GM10266 (cell line): Measurements from ENCODE around the gene CX3CR1.
A peak's percentile ranks its signal among the peaks of the same experiment; 100 is the strongest.

Experiments
- DNase-seq: peaks from one replicate; pipeline ENCODE4 v3.0.0; 2012; ENCODE audit errors: extremely low spot score
- TF ChIP-seq, protein P1 (sequence below): IDR thresholded peaks from 2 replicates; pipeline ENCODE4 v1.5.1; 2012; ENCODE audit warnings: mild to moderate bottlenecking, low read depth; ENCODE audit not compliant: control insufficient read depth, insufficient read depth; ENCODE audit errors: missing control alignments

CX3CR1 gene

DNA sequence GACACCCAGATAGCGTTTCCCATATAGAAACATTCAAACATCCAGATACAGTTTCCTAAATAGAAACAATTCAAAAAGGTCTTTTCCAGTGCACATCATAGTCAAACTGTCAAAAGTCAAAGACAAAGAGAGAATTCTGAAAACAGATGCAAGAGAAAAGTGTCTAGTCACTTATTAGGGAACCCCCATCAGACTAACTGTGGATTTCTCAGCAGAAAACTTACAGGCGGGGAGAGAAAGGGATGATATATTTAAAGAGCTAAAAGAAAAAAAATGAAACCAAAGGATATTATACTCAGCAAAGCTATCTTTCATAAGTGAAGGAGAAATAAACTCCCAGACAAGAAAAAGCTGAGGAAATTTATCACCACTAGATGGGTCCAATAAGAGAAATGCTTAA is 22.3 kb upstream of the CX3CR1 start:
- no peak for DNase-seq
- TF ChIP-seq, protein P1, sequence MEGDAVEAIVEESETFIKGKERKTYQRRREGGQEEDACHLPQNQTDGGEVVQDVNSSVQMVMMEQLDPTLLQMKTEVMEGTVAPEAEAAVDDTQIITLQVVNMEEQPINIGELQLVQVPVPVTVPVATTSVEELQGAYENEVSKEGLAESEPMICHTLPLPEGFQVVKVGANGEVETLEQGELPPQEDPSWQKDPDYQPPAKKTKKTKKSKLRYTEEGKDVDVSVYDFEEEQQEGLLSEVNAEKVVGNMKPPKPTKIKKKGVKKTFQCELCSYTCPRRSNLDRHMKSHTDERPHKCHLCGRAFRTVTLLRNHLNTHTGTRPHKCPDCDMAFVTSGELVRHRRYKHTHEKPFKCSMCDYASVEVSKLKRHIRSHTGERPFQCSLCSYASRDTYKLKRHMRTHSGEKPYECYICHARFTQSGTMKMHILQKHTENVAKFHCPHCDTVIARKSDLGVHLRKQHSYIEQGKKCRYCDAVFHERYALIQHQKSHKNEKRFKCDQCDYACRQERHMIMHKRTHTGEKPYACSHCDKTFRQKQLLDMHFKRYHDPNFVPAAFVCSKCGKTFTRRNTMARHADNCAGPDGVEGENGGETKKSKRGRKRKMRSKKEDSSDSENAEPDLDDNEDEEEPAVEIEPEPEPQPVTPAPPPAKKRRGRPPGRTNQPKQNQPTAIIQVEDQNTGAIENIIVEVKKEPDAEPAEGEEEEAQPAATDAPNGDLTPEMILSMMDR = no peak

DNA sequence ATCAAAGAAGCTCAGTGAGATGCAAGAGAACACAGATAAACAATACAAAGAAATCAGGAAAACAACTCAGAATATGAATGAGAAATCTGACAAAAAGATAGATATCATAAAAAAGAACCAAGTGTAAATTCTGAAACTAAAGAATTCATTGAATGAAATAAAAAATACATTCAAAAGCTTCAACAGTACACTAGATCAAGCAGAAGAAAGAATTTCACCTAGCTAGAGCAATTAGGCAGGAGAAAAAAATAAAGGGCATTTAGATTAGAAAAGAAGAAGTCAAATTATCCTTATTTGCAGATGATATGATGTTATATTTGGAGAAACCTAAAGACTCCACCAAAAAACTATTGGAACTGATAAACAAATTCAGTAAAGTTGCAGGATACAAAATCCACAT is 19.4 kb upstream of the CX3CR1 start:
- DNase-seq = no peak
- TF ChIP-seq, protein P1 = no peak

DNA sequence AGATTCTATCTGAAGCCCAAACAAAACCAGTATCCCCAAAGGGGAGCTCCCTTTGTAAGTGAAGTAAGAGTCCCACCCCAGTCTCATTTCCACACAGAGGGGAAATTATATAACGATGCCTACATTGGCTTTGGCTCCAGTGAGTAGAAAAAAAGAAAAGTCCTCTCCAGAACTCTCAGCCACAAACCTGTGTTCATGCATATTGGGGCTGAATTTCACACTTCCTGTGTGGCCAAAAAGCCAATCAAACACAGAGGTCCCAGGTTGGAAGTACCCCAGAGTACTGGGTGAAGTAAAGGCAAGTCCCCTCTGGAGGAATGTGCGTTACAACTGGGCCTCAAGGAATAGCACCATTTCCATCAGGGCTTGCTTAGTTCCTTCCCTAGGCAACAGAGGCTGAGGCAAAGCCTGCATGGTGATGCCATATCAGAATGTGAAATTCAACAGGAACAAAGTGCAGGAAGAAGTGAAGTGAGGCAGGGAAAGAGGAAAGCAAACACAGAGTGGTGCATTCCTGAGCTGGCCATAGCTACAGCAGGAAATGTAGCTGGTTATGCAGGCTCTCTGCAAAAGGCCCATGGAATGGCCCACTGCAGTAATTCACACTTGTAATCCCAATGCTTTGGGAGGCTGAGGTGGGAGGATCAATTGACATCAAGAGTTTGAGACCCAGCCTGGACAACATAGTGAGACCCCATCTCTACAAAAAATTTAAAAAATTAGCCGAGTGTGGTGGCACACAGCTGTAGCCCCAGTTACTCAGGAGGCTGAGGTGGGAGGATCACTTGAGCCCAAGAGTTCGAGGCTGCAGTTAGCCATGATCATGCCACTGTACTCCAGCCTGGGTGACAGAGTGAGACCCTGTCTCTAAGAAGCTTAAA is 16.6 kb upstream of the CX3CR1 start:
- TF ChIP-seq, protein P1 = no peak
- DNase-seq = no peak

DNA sequence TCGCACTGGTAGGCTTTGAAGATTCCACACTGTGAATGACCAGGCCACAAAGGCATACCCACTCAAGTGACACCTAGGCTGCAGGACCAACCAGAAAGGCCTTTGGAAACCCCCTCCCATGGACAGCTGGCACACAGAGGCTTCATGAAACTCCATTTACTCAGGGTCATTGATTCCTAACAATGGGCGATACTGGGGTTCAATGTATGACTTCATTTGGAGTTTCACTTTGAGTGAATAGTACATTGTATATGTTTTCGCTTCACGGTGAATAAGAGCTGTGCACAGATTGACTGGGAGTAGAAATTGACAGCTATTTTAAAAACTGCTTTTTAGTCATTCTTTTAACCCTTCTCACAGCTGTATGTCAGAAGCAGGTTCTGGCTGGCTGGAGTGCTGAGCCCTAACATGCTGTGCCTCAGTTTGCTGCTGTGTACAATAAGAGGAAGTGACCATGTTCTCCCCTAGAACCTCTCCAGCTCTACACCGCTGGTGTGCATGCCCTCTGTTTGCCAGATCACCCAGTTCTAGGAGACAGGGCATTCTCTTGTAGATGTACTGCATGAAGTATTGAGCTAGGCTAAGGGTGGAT is 15.4 kb upstream of the CX3CR1 start:
- peak; percentile 65 for DNase-seq
- TF ChIP-seq, protein P1 = no peak

DNA sequence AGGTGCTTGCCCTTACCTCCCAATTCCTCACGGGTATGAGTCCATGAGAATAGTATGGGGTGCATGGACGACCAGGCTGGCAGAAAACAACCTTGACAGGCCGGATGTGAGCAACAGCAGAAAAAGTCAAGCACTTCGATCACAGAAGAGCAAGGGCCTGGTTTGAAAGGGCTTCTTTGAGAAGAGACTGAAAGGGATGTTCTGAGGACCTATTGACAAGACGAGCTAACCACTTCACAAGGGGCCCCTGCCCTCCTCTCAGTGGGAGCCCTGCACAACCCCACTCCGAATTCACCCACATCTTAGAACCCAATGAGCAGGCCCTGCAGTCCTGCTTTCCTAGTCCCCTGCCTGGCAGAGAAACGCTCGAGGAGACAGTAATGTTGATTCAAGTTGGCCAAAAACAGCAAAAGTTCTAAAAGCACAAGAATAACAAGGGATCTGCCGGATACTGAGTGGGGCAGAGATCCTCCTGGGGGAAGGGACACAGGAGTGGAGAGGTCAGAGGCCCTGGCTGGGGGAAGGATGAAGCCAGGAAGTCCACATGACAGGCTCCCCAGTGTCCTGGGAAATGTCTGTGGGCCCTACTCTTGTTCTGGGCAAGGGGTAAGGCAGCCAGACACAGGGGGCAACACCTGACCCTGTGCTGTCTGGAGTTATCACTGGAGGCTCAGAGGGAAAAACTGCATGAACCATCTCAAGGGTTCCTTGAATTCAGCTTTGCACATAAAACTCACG is 14.8 kb upstream of the CX3CR1 start:
- DNase-seq = no peak
- TF ChIP-seq, protein P1 = no peak

DNA sequence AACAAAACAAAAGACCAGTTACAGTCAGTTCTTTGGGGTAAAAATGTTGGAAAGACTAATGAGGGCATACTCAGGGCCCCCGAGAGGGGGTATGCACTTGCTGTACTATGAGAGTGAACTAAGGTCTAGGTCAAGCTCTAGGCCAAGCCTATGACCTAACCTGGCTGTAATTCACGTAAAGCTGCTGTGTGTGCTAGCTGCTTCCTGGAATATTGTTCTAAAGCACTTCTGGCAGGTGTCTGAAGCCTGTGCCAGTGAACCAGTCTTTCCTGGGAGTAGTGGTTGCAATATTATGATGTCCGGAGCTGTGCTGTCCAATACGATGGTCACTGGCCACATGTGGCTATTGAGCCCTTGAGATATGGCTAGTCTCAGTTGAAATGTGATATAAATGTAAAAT is 13.1 kb upstream of the CX3CR1 start:
- DNase-seq = no peak
- TF ChIP-seq, protein P1 = no peak
